GM12892 (cell line): ENCODE data around the gene PTPA.

ENCODE experiments used
- POLR2A ChIP-seq: IDR thresholded peaks from 2 replicates; pipeline ENCODE4 v1.6.1; 2011; ENCODE audit warnings: low read depth, low read length, control low read depth
- POLR2AphosphoS5 ChIP-seq: IDR thresholded peaks from 2 replicates; pipeline ENCODE4 v1.6.1; 2011; ENCODE audit warnings: low read depth, low read length, control low read depth

DNA sequence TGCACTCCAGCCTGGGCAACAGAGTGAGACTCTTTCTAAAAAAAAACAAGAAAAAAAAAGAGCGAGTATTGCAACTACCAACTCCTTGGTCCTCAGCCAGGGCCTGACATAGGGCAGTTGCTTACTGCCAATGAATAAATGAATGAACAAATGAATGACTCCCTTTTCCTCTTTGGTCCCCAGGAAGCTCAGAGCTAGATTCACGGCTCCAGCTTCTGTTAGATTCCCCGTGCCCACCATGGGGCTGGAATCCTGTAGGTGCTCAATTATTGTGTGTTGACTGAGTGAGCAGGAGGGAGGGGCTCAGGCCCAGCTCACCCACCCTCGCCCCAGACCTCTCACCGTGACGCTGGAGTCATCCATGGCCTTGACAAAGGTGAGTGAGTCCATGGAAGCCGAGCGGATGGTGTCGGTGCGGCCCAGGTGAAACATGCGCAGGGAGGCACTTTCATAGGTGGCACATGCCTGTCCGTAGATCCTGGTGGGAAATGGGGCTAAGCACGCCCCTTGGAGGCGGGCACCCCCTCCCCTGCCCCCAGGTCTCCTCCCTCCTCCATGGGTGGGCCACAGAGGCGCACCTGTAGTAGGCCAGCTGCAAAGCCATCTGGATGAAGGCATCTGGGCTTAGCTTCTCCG lies 13.4 kb upstream of the PTPA start:
- TF ChIP-seq POLR2A (no peak), POLR2AphosphoS5 (no peak)
